ENCODE data around the gene RPL19.

Gene RPL19

DNA sequence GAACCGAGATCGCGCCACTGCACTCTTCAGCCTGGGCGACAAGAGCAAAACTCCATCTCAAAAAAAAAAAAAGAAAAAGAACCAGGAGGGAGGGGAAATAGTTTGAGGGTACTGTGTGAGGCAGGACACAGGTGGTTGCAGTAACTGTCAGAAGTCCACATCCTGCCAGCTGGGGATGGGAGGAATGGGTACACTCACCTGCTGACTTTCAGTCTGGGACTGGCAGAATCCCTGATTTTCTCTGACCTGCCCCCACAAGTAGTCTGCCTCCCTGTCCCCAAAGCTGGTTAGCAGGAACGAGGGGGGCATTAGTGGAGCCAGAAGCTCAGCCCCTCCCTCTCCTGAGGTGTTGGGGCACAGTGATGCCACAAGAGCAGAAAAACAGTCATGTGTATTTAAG, 27.0 kb upstream of the RPL19 start:
- DNase-seq (ENCODE audit: low spot score), result no peak

DNA sequence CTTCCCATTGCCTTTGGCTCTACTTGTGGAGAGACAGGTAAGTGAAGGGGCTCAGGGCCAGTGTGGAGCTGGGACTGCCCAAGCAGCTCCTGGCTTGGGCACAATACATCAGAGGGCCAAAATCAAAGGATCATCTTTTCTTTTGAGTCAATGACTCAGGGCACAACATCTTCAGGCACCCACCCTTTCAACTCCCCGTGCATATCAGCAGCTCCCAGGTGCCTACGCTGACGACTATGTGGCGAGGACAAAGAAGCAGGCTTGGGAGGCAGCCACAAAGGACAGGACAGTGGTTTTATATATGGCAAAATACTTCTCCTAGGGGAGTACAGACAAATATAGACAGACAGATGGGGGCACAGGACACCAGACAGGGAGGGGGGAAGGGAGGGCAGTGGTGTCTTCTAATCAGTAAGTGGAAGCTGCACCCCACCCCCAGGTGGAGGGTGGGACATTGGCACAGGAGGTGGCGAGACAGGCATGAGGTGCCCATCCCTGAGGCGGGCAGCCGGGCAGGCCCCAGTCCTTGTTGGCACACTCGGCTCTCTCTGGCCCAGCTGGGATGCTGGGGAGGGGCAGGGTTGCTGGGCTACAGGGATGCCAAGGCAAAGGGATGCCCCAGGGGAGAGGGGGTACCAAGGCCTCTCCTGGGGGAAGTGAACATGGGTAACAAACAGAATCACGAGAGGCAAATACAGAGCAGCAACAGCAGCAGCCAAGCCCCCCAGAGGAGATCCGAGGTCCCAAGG, 26.4 kb upstream of the RPL19 start:
- DNase-seq (ENCODE audit: low spot score), result no peak

DNA sequence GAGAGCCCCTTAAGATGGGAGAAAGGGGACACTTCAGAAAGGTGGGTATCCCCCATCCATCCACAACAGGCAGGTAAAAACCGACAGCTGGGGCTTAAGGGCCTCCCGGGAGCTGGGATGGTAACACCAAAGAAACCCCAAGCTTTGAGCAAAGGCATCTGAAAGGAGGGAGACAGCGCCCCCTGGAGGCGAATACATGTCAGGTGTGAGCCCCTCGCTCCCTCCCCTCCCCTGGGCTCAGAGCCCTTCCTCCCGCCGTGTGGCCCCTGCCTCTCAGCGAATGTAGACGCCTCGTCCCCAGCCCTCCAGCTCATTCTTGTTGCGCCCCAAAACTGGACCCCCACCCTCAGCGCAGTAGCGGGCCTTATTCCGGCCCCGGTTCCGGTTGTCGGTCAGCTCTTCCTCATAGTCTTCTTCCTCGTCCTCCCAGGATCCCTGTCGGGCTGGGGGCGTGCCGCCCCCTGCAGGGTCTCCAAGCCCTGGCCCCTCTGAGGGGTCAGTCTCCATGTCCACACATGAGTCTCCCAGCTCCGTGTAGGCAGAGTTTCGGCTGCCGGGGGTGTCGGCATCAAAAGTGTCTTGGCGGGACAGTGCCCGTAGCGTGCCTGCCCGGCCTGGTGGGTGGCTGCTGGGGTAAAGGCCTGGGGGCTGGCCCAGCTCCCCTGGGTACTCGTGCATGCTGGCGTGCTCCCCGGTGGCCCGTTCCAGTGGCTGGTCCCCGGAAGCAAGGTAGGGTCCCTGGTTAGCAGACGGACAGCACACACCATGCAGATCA, 25.0 kb upstream of the RPL19 start:
- peak; percentile 72 for DNase-seq (ENCODE audit: low spot score)

DNA sequence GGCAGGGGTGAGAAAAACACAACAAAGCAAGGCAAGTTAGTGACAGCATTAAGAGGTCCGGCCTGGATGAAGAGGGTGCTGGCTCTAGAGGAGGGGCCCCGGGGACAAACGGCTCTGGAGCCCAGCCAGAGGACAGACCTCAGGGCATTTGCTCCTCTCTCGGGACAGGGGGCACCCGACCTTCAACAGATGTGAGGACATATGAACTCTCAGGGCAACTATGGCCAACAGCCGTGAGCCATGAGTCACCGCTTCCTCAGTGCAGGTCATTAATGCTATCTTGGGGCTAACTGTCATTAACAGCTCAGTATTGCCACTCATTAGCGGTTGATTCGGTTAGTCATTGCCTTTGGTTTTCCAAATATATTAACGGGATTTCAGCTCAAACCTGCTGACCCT, 24.4 kb upstream of the RPL19 start:
- no peak for DNase-seq (ENCODE audit: low spot score)

DNA sequence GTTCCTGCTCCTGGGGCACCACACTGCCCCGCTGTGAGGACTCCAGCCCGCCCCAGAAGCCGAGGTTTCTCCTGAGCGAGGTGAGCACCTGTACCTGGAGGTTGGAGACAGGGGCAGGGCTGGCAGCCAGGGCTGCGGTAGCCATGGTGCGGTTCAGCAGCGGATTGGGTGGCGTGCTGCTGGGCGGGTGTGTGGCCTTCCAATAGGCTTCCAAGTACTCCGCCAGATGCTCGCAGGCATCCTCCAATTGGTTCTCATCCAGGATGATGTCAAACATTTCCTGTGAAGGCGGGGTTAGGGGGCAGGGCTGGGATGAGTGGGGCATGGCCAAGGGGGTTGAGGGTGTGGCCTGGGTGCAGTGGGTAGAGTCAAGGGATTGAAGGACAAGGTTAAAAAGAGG, 22.8 kb upstream of the RPL19 start:
- DNase-seq (ENCODE audit: low spot score), result peak; percentile 10

DNA sequence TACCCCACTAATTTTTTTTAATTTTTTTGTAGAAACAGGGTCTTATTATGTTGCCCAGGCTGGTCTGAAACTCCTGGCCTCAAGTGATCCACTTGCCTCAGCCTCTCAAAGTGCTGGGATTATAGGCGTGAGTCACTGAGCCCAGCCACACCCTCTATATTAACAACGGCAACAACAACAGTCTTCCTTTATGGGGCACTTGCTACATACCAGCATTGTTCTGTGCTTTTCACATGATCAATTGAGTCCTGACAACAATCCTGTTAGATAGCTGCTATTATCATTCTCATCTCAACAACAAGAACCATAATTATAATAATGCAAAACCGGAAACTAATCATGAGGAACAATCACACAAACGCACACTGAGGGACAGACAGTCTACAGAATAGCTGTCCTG, 21.5 kb upstream of the RPL19 start:
- no peak for DNase-seq (ENCODE audit: low spot score)

DNA sequence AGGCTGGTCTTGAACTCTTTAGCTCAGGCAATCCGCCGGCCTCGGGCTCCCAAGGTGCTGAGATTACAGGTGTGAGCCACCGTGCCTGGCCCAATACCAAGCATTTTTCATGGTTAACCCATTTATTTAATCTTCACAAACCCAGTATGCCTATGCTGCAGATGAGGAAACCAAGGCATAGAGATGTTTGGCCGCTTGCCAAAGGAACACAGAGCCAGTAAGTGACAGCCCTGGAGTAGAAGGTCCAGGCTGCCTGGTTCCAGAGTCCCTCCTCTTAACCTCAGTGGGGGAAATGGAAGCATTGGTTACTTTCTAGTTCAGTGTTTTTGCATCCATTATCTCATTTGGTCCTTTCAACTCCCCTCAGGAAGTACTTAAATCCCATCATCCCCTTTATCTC, 18.8 kb upstream of the RPL19 start:
- DNase-seq (ENCODE audit: low spot score), result no peak

DNA sequence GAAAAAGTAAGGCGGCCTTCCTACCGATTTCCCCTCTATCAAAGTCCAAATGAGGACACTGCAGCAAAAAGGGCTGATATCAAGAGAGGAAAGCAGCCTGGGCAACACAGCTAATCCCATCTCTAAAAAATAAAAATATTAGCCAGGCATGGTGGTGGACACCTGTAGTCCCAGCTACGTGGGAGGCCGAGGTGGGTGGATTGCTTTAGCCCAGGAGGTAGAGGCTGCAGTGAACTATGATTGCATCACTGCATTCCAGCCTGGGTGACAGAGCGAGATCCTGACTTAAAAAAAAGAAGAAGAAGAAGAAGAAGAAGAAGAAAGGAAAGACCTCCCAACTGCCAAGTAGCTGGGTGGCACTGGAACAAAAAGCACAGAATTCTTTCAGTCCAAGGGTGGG, 17.0 kb upstream of the RPL19 start:
- no peak for DNase-seq (ENCODE audit: low spot score)

DNA sequence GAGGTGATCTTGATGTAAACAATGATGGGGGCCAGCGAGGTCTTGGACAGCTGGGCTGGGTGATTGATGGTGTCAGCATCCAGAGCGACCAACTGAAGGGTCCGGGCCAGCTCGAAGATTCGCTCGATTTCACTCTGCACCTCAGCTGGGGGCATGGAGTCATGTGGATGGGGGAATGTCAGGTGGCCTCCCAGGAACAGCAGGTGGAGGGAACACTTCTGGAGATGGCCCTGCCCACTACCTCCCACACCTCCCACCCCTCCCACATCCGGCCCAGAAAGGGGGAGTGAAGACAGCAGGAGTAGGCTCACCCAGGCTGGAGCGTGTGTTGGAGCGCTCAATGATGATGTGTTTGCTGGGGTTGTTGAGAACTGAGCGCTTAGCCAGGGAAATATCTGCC, 16.4 kb upstream of the RPL19 start:
- DNase-seq (ENCODE audit: low spot score), result no peak

DNA sequence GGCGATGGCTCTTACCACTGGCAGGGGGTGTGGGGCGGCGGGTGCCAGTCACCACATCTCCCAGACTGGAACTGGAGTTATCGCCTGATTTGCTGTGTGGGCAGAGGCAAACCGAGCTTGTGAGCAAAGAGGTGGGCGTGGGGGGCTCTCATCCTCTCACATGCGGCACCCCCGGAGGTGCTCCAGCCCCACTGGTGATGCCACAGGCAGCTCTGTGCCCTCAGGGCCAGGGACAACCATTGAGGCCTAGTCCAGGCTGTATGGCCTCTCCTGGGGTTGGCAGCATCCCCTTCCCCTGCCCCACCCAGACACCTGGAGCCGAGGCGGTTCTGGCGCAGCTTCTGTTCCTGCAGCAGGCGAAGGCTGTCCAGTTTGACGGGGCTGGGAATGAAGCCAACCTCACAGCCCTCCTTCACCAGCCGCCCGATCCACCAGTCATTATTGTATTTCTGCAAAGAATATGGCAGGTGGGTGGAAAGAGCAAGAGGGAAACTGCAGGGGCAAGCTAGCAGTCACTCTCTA, 13.5 kb upstream of the RPL19 start:
- DNase-seq (ENCODE audit: low spot score), result no peak

DNA sequence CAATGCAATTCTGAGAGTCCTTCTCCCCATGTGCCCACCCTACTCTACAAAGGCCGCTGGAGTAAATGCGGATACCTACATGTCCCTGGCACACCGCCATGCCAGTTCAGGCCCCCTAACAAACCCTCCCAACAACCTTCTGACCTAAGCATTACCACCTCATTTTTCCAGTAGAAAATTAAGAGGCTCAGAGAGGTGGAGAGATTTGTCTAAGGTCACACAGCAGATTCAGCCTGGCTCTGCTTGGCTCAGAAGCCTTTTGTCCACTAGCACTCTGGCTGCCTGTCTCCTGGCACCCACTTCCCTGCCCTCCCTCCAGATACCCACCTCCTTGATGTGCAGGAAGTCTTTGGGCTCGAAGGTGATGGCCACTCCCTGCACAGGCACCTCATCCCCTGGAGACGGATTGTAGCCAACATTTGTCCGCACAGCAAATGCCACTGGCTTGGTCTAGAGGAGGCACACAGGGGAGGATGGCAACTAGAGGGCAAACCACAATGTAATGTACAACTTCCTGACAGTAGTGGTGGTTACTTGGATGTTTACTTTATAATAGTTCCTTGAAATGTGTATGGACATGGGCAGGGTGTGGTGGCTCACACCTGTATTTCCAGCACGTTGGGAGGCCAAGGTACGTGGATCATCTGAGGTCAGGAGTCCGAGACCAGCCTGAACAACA, 12.8 kb upstream of the RPL19 start:
- no peak for DNase-seq (ENCODE audit: low spot score)

DNA sequence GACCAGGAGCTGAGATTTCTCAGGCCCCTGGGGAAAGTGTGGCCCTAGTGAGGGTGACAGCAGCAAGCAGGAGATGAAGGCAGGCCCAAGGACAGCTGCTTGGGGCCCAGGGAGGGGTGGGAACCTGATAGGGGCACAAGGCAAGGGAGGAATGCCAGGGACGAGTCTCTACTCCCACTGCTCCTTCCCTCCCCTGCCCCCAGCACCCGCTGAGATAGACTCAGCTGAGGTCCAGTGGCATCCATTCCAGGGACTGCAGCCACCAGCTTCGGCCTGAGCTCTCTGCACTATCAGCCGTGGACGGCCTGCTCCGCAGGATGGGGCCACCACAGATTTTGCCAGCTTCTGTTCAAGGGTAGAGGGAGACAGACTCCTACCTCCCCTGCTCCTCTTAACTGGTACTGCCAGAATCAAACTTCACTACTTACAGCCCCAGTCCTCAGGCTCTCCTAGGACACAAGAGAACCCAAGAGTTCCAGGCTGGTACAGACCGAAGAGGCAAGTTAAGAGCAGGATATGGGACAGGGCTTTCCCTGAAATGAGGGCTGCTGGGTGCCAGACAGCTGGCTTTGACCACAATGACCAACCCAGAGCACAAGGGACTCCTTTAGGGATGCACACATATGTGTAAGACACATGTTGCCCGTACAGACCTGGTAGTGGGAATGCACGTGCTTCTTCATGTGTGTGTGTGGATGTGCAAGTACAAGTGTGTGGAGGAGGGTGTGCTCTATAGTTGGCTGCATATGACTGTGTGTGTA, 8.2 kb upstream of the RPL19 start:
- DNase-seq (ENCODE audit: low spot score), result no peak

DNA sequence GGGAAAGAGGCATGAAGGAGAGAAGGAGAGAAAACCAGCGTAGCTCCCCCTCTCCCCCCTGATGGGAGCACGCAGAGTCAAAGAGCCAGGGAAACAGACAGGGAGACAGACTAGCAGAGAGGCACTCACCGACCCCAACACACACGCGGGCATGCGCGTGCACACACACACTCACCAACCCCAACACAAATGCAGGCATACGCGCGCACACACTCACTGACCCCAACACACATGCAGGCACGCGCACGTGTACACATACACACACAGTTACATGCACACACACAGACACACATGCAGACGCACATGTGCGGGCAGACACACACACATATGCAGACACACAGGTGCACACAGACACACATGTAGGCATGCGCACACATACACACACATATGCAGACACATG, 7.2 kb upstream of the RPL19 start:
- no peak for DNase-seq (ENCODE audit: low spot score)

DNA sequence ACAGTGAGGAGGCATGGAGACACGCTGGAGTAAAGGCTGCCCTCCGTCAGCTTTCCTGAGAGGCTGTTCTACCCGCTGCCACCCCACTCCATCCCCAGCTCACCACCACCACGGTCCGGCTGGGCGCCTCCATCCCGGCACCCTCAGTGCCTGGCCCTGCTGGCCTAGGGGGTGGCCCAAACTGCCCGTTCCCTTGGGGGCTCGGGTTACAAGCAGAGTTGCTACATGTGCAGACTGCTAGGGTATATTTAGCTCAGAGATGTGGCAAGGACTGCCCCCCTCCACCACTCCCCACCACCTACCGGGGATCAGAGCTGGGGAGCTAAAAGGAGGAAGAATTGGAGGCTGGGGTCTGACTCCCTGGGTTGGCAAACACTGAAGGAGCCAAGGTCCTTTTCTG, 6.7 kb upstream of the RPL19 start:
- DNase-seq (ENCODE audit: low spot score), result no peak

DNA sequence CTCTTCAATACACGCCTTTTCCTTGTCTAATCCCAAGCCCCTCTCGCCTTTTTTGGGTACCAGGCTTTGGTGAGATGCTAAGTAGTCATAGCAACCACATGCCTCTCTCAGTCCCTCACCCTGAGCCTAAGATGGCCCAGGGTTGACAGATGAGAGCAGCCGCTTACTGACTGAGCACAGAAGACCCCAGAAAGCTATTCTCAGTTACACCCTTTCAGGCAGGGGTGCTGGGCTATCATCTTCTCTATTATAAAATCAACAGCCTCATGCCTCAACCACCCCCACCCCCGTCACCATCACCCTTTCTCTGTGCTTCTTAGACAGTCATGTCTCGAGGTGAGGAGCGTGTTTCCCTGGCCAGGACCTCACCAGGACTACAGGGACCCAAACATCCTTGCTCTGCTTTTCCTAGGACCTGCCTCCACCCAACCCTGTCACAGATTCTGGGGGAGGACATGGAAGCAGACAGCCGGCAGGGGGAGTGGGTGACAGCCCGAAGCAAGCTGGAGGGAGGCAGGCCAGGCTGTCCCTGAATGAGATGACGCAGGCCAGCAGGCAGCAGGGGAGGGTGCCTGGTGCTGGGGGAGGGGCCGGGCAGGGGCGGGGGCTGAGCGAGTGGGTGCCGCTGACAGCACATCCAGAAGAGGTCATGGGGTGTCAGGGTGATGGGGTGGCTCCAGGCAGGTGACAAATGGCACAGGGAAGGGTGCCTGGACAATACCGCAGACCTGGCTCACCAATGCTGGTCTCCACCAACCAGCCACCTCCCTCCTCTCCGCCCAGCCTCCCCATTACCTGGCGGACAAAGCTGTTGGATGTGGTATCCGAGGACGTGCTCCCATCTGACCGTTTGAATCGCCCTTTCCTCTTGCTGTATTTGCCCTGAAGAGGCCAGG, 5.7 kb upstream of the RPL19 start:
- no peak for DNase-seq (ENCODE audit: low spot score)

DNA sequence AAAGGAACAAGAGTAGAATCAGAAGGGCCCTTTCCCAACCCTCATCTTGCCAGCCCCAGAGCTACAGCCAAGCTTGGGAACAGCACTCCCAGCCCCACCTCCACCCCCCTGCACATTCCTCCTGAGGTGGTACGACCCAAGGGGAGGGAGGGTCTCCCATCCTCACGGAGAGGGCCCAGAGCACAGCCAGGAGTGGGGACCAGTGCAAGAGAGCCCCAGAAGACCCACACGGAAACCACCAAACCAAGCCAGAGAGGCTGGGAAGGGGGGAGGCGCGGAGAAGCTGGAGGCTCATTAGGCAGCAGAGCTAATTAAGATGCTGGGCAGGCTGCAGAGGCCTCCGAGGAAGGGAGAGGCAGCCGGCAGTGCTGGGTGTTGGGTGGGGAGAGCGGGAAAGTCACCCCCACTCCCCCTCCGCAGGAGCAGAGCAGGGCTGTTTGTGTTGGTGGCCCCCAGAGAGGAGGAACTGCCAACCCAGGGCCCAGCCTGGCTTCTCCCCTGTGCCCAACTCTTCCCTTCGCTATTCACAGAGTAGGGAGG, 5.0 kb upstream of the RPL19 start:
- no peak for DNase-seq (ENCODE audit: low spot score)

DNA sequence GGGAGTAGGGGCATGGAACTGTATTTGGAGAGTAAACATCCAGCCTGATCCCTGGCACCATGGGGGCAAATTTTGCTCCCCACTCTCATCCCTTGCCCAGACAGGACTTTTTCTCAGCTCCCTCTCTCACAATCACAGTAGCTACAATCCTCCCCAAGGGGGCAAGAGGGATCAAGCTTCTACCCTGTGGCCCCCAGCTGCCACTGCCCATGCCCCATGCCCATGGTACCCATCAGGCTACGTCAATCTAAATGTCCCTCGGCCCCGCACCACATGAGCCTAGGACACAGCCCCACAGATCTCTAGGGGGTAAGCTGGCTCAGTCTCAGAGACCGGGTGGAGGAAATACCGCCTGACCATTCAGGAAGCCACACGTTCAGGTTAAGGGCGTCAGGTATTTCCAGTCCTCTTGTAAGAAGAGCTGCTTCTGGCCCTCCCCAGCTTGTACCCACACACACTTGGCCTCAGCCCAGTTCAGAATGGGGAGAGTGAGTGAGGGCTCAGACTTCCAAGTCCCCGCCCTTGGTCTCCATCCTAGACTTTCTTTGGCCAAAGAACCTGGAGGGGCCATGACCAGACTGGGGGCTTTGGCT, 4.4 kb upstream of the RPL19 start:
- DNase-seq (ENCODE audit: low spot score), result no peak

DNA sequence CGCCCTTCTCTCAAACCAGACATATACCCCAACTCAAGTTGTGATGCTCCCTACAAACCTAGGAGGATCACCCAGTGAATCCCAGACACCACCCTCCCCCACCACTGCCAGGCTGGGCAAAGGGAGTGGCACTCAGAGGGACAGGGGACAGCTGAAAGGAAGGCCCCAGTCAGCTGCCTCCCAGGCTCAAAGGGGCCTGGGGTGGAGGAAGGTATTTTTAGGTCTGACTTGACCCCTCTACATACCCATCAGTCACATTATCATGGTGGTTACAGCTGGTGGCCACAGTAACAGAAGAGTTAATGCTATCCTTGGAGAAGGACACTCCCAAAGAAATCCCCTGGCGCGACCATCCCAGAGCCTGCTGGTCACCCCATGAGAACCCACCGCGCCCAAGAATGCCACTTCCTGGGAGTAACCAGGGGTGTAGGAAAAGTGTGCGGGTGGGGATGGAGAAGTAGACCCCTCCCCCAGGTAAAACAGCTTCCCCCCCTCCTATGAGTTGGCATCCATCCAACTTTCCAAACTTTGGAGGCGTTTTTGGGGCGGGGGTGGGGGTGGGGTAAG, 3.8 kb upstream of the RPL19 start:
- DNase-seq (ENCODE audit: low spot score), result no peak

DNA sequence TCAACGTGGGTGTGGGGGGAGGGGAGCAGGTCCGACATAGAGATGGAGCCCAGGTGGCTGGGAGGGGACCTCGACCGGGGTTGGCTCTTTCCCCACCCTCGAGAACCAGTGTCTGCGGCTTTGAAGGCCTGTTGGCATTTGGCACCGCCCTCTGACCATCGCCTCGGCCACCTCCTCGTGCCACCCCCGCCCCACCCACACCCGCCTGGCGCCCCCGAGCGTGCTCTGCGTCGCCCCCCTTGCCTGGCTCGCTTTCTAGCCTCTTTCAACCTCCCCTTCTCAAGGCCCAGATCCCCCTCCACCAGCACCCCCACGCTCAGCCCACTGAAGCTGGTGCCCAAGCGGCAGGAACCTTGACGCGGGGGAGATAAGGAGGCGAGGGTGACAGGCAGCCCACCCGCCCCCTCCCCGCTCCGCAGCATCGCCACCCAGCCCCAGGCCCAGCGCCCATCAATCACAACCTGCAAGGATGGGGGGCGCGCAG, 3.2 kb upstream of the RPL19 start:
- no peak for DNase-seq (ENCODE audit: low spot score)

Measured in hematopoietic multipotent progenitor cell treated with erythropoietin and hydrocortisone succinate and interleukin-3 and kit ligand, for 15 days (in vitro differentiated cells).